T follicular helper cell (primary cell): ENCODE measurements around the gene PPP4R3A.
"Not testable (repeated sequence)": the region's sequence is repeated elsewhere in the genome, so short reads cannot be mapped to it uniquely, and the experiment has no call there.

Experiments used
- DNase-seq: peaks from one replicate; pipeline ENCODE4 v3.0.0-alpha.2; 2020; ENCODE audit warnings: low read depth

Gene PPP4R3A

DNA sequence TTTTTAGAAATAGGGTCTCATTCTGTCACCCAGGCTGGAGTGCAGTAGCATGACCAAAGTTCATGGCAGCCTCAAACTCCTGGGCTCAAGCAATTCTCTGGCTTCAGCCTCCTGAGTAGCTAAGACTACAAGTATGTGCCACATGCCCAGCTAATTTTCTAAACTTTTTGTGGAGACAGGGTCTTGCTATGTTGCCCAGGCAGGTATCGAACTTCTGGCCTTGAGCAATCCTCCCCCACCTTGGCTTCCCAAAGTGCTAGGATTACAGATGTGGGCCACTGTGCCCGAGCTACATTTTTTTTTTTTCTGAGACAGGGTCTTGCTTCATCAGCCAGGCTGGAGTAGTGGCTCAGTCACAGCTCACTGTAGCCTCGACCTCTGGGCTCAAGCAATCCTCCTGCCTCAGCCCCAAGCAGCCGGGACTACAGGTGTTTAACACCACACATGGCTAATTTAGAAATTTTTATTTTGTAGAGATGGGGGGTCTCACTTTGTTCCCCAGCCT lies 7.1 kb downstream of the PPP4R3A start:
- DNase-seq = no peak

- DNase-seq = no peak
These were observed 7.9 kb downstream of the PPP4R3A start for GRCh38 chr14:91501951-91502930.

- no peak for DNase-seq
These were observed 8.8 kb downstream of the PPP4R3A start for GRCh38 chr14:91501348-91501747.

- no peak for DNase-seq
These were observed 13.3 kb downstream of the PPP4R3A start for GRCh38 chr14:91496790-91497189.

DNA sequence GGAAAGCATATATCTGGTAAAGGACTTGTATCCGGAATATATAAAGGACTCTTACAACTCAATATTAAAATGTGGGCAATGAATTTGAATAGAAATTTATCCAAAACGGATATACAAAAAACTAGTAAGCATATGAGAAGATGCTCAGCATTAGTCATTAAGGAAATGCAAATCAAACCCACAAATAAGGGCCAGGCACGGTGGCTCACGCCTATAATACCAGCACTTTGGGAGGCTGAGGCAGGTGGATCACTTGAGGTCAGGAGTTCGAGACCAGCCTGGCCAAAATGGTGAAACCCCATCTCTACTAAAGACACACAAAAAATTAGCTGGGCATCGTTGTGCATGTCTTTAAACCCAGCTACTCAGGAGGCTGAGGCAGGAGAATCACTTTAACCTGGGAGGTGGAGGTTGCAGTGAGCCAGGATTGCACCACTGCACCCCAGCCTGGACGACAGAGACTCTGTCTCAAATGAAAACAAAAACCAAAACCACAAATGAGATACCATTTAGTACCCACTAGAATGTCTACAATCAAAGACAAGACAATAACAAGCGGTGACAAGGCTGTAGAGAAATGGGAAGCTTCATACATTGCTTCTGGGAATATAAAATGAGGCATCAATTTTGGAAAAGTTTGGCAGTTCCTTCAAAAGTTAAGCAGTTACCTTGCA lies 15.6 kb downstream of the PPP4R3A start:
- not testable (repeated sequence) for DNase-seq

DNA sequence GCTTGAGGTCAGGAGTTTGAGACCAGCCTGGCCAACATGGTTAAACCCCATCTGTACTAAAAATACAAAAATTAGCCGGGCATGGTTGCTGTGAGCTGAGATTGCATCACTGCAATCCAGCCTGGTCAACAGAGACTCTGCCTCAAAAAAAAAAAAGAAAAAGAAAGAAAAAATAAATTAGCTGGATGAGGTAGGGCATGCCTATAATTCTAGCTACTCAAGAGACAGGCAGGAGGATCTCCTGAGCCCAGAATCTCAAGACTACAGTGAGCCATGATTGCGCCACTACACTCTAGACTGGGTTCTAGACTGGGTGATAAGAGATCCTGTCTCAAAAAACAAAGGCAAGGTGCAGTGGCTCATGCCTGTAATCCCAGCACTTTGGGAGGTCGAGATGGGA lies 16.9 kb downstream of the PPP4R3A start:
- no peak for DNase-seq

DNA sequence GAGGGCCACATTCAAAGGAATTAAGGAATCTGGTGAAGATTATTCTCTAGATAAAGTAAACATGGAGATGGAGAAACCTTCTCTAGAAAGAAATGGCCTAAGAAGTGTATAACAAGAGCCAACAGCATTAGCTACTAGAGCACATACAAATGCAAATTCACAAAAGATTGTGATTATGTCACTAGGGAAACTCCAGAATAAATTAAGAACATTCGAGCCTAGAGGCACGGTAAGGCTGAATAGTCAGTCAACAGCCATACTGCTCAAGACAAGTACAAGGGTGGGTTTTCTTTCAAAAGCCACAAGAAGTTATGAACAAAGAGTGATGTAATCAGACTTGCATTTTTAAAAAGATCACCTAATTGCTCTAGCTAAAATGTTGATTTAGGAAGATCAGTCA lies 25.4 kb downstream of the PPP4R3A start:
- DNase-seq = no peak

DNA sequence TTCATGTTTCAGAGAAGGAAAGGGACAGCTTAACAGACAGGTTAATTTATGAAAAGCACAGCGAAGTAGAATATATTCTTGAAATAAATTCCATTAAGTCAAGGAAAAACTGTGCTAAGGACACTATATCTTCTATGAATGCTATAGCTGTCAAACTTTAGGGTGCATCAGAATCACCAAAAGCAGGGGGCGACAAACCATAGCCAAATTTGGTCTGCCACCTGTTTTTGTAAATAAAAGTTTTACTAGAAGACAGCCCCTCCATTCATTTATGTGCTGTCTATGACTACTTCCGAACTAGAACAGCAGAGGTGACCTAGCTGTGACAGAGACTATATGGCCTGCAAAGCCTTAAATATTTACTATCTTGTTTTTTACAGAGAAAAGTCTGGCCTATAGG lies 25.9 kb downstream of the PPP4R3A start:
- DNase-seq = no peak

DNA sequence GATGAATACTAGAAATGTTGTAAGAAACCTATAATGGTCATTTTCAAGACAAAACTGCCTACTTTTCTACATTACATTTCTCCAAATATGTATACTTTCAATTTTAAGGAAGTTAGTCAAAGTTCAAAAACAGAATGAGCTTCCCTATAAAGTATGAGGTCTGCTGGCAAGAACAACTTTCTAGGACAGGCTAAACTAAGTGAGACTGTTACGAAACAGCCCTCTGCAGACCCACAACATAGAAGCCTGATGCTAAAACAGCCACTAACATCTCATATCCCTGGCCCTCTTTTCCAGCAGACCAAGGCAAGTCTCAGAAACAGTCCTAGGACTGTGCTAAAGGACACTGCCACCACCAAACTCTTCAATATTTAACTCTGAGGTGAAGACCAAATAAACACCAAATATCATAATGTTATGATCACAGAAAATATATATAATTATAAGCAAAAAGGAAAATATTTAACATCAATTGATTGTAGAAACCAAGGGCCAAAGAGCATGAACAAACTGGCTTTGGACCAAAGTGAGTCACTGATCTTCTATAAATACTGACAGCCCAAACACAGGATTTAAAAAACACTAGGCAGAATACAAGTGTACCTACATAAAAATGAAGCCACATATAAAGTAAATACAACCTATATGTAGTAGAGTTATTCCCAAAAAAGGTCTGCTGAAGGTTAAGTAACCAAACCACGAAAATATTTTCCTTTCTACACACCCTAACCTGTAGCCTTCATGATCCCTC lies 27.7 kb downstream of the PPP4R3A start:
- DNase-seq = no peak

DNA sequence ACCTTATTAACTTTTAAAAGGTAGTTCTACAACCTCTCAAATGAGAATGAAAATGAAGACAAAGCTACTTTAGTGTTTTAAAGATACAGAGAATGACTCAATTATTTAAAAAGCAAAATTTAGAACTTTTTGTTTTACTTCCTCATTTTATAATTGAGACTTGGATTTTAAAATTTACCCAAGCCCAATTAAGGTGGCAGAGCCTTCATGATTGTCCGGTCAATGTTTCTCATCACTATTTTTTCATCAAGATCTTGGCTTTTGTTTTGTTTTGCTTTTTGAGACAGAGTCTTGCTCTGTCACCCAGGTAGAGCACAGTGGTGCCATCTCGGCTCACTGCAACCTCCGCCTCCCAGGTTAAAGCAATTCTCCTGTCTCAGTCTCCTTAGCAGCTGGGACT lies 32.7 kb downstream of the PPP4R3A start:
- no peak for DNase-seq

GRCh38 chr14:91473046-91473445 lies 37.1 kb downstream of the PPP4R3A start:
- DNase-seq = no peak

- DNase-seq = no peak
These were observed 39.9 kb downstream of the PPP4R3A start for GRCh38 chr14:91470216-91470615.

- no peak for DNase-seq
These were observed 43.9 kb downstream of the PPP4R3A start for GRCh38 chr14:91466192-91466591.

DNA sequence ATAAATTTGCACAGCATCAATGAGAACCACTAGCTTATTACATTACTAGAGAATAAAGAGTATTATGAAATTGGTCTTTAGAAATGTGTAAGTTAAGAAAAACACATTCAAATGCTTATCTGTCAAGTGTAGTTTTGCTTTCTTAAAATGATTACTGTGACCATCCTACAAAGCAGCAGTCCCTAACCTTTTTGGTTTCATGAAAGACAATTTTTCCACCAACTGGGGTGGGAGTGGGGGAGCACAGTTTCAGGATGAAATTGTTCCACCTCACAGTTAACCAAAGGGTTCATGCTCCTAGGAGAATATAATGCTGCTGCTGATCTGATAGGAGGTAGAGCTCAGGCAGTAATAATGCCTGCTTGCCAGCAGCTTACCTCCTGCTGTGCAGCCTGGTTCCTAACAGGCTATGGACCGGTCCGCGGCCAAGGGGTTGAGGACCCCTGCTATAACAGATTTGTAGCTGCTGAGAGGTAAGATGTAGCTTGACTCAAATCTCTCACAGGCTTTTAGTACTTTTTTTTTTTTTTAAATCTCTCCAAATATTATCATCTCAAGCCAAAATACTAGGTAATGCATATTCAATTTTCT lies 45.4 kb downstream of the PPP4R3A start:
- DNase-seq = no peak

- no peak for DNase-seq
These were observed 51.5 kb downstream of the PPP4R3A start for GRCh38 chr14:91458612-91459011.

DNA sequence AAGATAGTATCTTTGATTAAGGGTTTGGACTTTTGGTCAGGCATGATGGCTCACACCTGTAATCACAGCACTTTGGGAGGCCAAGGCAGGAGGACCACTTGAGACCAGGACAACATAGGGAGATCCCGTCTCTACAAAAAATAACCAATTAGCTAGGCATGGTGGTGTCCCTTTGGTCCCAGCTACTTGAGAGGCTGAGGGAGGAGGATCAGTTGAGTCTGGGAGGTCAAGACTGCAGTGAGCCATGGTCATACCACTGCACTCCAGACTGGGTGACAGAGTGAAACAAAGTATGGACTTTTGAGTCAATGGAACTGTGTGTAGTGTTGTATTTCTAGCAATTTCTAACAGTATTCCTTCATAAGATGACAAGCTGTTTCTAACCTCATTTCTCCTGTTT lies 53.8 kb downstream of the PPP4R3A start:
- DNase-seq = no peak

GRCh38 chr14:91454580-91454979 lies 55.5 kb downstream of the PPP4R3A start:
- no peak for DNase-seq

DNA sequence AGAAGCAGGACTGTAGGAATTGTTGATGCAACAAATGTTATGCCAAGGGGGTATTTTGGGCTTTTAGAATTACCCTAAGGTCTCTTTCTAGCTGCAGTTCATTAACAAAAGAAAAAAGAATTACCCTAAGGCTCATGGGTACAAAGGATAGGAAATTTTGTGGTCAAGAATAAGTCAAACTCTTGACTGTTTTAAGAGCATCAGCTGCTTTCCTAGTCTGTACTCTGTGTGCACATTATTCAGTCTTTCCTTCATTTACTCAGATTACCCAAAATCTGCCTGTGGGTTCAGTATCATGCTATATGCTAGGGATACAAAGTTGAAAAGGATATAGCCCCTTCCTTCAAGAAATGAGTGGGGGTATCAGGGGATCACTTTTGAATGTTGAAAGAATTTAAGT lies 56.0 kb downstream of the PPP4R3A start:
- no peak for DNase-seq

DNA sequence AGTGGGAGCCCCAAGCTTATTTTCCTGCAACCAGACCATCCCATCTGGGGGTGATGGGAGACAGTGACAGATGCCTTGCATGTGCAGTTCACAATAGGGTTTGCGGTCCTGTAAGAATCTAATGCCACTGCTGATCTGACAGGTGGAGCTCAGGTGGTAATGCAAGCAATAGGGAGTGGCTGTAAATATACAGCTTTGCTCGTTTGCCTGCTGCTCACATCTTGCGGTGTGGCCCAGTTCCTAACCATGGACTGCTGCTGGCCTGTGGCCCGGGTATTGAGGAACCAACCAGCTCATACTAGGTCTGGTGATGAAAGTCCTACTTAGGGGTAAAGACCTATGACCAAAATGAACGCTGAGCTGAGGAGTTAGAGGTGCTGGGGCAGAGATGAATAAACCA lies 56.4 kb downstream of the PPP4R3A start:
- no peak for DNase-seq

GRCh38 chr14:91444335-91445020 lies 65.6 kb downstream of the PPP4R3A start:
- no peak for DNase-seq

DNA sequence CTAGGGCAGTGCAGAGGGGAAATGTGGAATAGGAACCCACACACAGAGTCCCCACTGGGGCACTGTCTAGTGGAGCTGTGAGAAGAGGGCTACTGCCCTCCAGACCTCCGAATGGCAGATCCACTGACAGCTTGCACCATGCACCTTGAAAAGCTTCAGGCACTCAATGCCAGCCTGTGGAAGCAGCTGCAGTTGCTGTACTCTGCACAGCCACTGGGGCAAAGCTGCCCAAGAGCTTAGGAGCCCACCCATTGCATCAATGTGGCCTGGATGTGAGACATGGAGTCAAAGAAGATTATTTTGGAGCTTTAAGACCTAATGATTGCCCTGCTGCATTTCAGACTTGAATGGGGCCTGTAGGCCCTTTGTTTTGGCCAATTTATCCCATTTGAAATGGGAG lies 70.8 kb downstream of the PPP4R3A start:
- no peak for DNase-seq
